ENCODE data around the gene CSNK2A3.

The CSNK2A3 gene

GRCh38 chr11:11334607-11335006 lies 18.4 kb downstream of the CSNK2A3 start (continued):
- TF ChIP-seq PPARA (CRISPR knock-in tag; IDR thresholded peaks at IDR 0.05; ENCODE audit: borderline replicate concordance) (no peak), OSR1 (CRISPR knock-in tag; IDR thresholded peaks at IDR 0.05) (no peak), ZNF70 (CRISPR knock-in tag; IDR thresholded peaks at IDR 0.05) (no peak), CSRNP3 (CRISPR knock-in tag; IDR thresholded peaks at IDR 0.05) (no peak)

- ATAC-seq: no peak
- TF ChIP-seq OSR1 (CRISPR knock-in tag; IDR thresholded peaks at IDR 0.05) (no peak), RARB (CRISPR knock-in tag; IDR thresholded peaks at IDR 0.05) (no peak), GLIS3 (CRISPR knock-in tag; IDR thresholded peaks at IDR 0.05) (no peak), BACH2 (CRISPR knock-in tag; IDR thresholded peaks at IDR 0.05; ENCODE audit: borderline replicate concordance) (no peak), PPARA (CRISPR knock-in tag; IDR thresholded peaks at IDR 0.05; ENCODE audit: borderline replicate concordance) (no peak)
- TF ChIP-seq, protein P1, sequence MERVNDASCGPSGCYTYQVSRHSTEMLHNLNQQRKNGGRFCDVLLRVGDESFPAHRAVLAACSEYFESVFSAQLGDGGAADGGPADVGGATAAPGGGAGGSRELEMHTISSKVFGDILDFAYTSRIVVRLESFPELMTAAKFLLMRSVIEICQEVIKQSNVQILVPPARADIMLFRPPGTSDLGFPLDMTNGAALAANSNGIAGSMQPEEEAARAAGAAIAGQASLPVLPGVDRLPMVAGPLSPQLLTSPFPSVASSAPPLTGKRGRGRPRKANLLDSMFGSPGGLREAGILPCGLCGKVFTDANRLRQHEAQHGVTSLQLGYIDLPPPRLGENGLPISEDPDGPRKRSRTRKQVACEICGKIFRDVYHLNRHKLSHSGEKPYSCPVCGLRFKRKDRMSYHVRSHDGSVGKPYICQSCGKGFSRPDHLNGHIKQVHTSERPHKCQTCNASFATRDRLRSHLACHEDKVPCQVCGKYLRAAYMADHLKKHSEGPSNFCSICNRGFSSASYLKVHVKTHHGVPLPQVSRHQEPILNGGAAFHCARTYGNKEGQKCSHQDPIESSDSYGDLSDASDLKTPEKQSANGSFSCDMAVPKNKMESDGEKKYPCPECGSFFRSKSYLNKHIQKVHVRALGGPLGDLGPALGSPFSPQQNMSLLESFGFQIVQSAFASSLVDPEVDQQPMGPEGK (CRISPR knock-in tag; IDR thresholded peaks at IDR 0.05; ENCODE audit: borderline replicate concordance): no peak
Measured at GRCh38 chr11:11332141-11332710, 20.8 kb downstream of the CSNK2A3 start.

DNA sequence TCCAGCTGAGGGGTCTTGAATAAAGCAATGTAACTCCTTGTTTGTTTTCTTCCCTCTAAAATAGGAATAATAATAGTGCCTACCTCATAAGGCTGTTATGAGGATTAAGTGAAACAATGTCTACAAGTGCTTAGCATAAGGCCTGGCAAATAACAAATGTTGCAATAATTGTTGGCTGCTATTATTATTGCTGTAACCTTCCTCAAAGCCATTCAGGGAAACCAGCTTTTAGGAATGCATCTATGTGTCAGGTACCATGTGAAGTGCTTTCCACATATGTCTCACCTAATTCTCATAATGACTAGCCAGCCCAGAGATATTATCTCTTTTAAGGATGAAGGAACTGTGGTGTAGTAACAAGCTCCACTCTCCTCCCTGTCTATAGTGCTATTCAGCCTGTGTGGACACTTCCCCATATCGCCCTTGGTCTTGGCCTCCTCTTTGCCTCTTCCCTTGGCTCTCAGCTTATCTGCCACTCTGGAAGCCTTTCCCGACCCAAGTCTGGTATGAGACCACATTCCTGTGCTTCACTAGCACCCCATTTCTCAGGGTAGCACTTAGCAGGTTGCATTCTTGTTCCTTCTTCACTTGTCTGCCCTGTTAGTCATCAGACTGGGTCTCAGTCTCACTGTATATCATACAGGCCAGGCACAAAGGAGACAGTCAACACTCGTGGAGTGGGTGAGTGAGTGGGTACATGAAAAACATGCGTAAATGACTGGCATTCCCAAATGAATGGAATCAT lies 23.8 kb downstream of the CSNK2A3 start:
- no peak for ATAC-seq
- no peak for TF ChIP-seq OSR1 (CRISPR knock-in tag; IDR thresholded peaks at IDR 0.05)
- TF ChIP-seq, protein P1 (CRISPR knock-in tag; IDR thresholded peaks at IDR 0.05; ENCODE audit: borderline replicate concordance): no peak
- TF ChIP-seq BACH2 (CRISPR knock-in tag; IDR thresholded peaks at IDR 0.05; ENCODE audit: borderline replicate concordance): no peak
- no peak for TF ChIP-seq ISL1 (CRISPR knock-in tag; IDR thresholded peaks at IDR 0.05)
- no peak for TF ChIP-seq RARB (CRISPR knock-in tag; IDR thresholded peaks at IDR 0.05)
- TF ChIP-seq PPARA (CRISPR knock-in tag; IDR thresholded peaks at IDR 0.05; ENCODE audit: borderline replicate concordance): no peak
- no peak for TF ChIP-seq ZNF70 (CRISPR knock-in tag; IDR thresholded peaks at IDR 0.05)
- no peak for TF ChIP-seq ZFP30 (CRISPR knock-in tag; IDR thresholded peaks at IDR 0.05)
- TF ChIP-seq GLIS3 (CRISPR knock-in tag; IDR thresholded peaks at IDR 0.05): no peak
- no peak for TF ChIP-seq TCF4 (CRISPR knock-in tag; IDR thresholded peaks at IDR 0.05; ENCODE audit: borderline replicate concordance)
- TF ChIP-seq TSHZ2 (CRISPR knock-in tag; IDR thresholded peaks at IDR 0.05): no peak
- TF ChIP-seq, protein P2, sequence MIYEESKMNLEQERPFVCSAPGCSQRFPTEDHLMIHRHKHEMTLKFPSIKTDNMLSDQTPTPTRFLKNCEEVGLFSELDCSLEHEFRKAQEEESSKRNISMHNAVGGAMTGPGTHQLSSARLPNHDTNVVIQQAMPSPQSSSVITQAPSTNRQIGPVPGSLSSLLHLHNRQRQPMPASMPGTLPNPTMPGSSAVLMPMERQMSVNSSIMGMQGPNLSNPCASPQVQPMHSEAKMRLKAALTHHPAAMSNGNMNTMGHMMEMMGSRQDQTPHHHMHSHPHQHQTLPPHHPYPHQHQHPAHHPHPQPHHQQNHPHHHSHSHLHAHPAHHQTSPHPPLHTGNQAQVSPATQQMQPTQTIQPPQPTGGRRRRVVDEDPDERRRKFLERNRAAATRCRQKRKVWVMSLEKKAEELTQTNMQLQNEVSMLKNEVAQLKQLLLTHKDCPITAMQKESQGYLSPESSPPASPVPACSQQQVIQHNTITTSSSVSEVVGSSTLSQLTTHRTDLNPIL (CRISPR knock-in tag; IDR thresholded peaks at IDR 0.05; ENCODE audit: low read depth): no peak
- TF ChIP-seq ZNF565 (CRISPR knock-in tag; conservative IDR thresholded peaks at IDR 0.05; ENCODE audit: low read depth): no peak

GRCh38 chr11:11324090-11324489 lies 29.0 kb downstream of the CSNK2A3 start:
- no peak for TF ChIP-seq TSHZ2 (CRISPR knock-in tag; IDR thresholded peaks at IDR 0.05)
- TF ChIP-seq, protein P1 (CRISPR knock-in tag; IDR thresholded peaks at IDR 0.05; ENCODE audit: borderline replicate concordance): no peak
- no peak for TF ChIP-seq ISL1 (CRISPR knock-in tag; IDR thresholded peaks at IDR 0.05)
- TF ChIP-seq, protein P2 (CRISPR knock-in tag; IDR thresholded peaks at IDR 0.05; ENCODE audit: low read depth): no peak
- TF ChIP-seq ZNF70 (CRISPR knock-in tag; IDR thresholded peaks at IDR 0.05): no peak
- TF ChIP-seq BACH2 (CRISPR knock-in tag; IDR thresholded peaks at IDR 0.05; ENCODE audit: borderline replicate concordance): no peak
- no peak for TF ChIP-seq ESRRG (CRISPR knock-in tag; IDR thresholded peaks at IDR 0.05)
- no peak for TF ChIP-seq TOX (CRISPR knock-in tag; IDR thresholded peaks at IDR 0.05; ENCODE audit: borderline replicate concordance)
- ATAC-seq: no peak

All from SK-N-SH treated with all-trans-retinoic acid at 6 μM for 48 hours (cell line).